Thyroid gland (tissue), 4 donors: ENCODE results near the gene MXD1. TPM values are rescaled to one million over a fixed set of nuclear protein-coding genes. Genes with fewer than 3 reads are reported as not detected.
A peak's percentile ranks its signal among the peaks of the same experiment; 100 is the strongest.

Experiments
- DNase-seq, 2 donors: peaks; one replicate each; pipeline ENCODE4 v3.0.0-alpha.2; 2019
- H3K27ac ChIP-seq, 3 donors: fragments of 200-600 bp; sonication (generic); 1 replicate in 2 of 3; 2 replicates in 1 of 3; pipeline ENCODE4 v1.5.1; 2016 to 2019; ENCODE audit warnings: mild to moderate bottlenecking in 1 of 3, moderate library complexity in 1 of 3
- H3K27me3 ChIP-seq: fragments of 200-600 bp; sonication (generic); one replicate; pipeline ENCODE4 v1.5.1; 2019
- H3K36me3 ChIP-seq, 2 donors: fragments of 200-600 bp; sonication (generic); one replicate each; pipeline ENCODE4 v1.5.1; 2016 to 2019
- H3K4me1 ChIP-seq, 2 donors: fragments of 200-600 bp; sonication (generic); one replicate each; pipeline ENCODE4 v1.5.1; 2017 to 2019
- H3K4me3 ChIP-seq, 3 donors: fragments of 200-600 bp; sonication (generic); replicated peaks in 1 of 3; 1 replicate in 2 of 3; 2 replicates in 1 of 3; pipeline ENCODE4 v1.5.1; 2016; ENCODE audit warnings: mild to moderate bottlenecking in 1 of 3
- H3K9me3 ChIP-seq: fragments of 200-600 bp; sonication (generic); one replicate; pipeline ENCODE4 v1.5.1; 2017
- POLR2A ChIP-seq, 2 donors: fragments of 450-650 bp; IDR thresholded peaks; one replicate each; pipeline ENCODE4 v1.6.1; 2017; ENCODE audit warnings: antibody characterized with exemption in 2 of 2, mild to moderate bottlenecking in 2 of 2, moderate library complexity in 1 of 2
- WGBS, 2 donors: methylation state at CpG; one replicate each; pipeline ENCODE4 v1.1.5; 2017; 5-methylcytosine and 5-hydroxymethylcytosine counted together
- intact Hi-C: fragments of 100-400 bp; cut with DNase I; formaldehyde crosslinking; loops from one replicate; pipeline ENCODE4 v1.15.1; 2023
- total RNA-seq, 4 donors: library from RNA; depleted of rRNA; stranded (reverse); fragments of >200 nt; gene quantifications; one replicate each; pipeline ENCODE4 v1.2.3, GENCODE V29; 2016
- TF ChIP-seq, protein P1 (sequence below), 6 experiments: fragments of 200-600 bp in 3 of 6; fragments of 450-650 bp in 3 of 6; sonication (generic) in 3 of 6; IDR thresholded peaks; one replicate each; pipeline ENCODE4 v1.5.1; 2016 to 2019; ENCODE audit warnings: antibody characterized with exemption in 6 of 6, mild to moderate bottlenecking in 2 of 6, inconsistent platforms in 1 of 6, moderate library complexity in 1 of 6

MXD1 gene
- total RNA-seq, 4 donors from 2014 or later, result 11.3 to 17.9 (median 13.0) TPM

- 40 to 65% methylated on average over 10 of the region's 10 CpGs for WGBS, 2 donors
- H3K36me3 ChIP-seq, result no peaks in the 10 kb centered on the region
- H3K4me1 ChIP-seq, result peaks cover 10 to 15% of the 10 kb centered on the region in 2 donors
- intact Hi-C loops, result no loop called here
- H3K9me3 ChIP-seq, result no peaks in the 10 kb centered on the region
- no peak overlapping the region for H3K4me3 ChIP-seq
- no peaks in the 10 kb centered on the region for H3K27me3 ChIP-seq
- peak; percentile 75 to 79 for DNase-seq
- peak overlapping the region; percentile 45 to 61 (median 56) for H3K27ac ChIP-seq
- TF ChIP-seq, protein P1, sequence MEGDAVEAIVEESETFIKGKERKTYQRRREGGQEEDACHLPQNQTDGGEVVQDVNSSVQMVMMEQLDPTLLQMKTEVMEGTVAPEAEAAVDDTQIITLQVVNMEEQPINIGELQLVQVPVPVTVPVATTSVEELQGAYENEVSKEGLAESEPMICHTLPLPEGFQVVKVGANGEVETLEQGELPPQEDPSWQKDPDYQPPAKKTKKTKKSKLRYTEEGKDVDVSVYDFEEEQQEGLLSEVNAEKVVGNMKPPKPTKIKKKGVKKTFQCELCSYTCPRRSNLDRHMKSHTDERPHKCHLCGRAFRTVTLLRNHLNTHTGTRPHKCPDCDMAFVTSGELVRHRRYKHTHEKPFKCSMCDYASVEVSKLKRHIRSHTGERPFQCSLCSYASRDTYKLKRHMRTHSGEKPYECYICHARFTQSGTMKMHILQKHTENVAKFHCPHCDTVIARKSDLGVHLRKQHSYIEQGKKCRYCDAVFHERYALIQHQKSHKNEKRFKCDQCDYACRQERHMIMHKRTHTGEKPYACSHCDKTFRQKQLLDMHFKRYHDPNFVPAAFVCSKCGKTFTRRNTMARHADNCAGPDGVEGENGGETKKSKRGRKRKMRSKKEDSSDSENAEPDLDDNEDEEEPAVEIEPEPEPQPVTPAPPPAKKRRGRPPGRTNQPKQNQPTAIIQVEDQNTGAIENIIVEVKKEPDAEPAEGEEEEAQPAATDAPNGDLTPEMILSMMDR (IDR thresholded peaks at IDR 0.05), result peak in 4 of 6 experiments; percentile 5 to 52 (median 30)
- no peak for TF ChIP-seq POLR2A (IDR thresholded peaks at IDR 0.05)
These were observed 70.8 kb downstream of the MXD1 start for GRCh38 chr2:69985688-69986087.

DNA sequence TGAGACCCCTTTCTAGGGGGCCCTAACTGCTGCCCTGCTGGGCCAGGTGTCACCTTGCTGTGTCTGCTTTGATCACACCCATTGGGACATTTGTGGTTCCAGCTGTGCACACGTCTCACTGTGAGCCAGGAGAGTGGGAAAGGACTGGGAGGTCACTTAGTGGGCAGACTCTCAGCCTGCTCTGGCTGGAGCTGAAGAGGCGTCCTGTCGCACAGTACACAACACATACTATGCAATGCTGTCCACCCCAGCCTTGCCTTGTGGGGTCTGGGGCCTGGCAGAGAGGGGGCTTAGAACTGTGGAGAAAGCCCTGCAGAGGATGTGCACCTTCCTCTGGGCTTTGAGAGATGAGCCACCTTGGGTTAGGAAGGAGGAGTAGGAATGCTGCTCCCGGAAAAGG, 71.8 kb downstream of the MXD1 start:
- TF ChIP-seq, protein P1 (IDR thresholded peaks at IDR 0.05), result no peak
- no peak for TF ChIP-seq POLR2A (IDR thresholded peaks at IDR 0.05)
- Histone ChIP-seq H3K27ac (no peak overlapping the region), H3K4me1 (peaks cover 10 to 15% of the 10 kb centered on the region in 2 donors), H3K9me3 (no peaks in the 10 kb centered on the region), H3K36me3 (no peaks in the 10 kb centered on the region), H3K27me3 (no peaks in the 10 kb centered on the region), H3K4me3 (no peak overlapping the region)
- DNase-seq, result no peak
- WGBS, 2 donors, result 96 to 100% methylated on average over 2 to 4 of the region's 4 CpGs
- intact Hi-C loops, result no loop called here

DNA sequence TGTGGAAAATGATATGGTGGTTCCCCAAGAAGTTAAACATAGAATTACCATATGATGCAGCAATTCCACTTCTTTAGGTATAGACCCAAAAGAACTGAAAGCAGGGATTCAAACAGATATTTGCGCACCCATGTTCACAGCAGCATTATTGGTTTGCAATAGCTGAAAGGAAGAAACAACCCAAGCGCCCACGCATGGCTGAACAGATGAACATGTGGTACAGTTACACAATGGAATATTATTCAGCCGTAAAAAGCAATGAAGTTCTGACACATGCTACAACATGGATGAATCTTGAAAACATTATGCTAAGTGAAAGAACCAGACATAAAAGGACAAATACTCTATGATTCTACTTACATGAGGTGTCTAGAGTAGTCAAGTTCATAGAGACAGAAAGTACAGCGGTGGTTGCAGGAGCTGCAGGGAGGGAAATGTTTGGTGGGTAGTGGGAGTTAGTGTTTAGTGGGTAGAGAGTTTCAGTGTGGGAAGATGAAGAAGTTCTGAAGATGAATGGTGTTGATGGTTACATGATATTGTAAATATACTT, 73.3 kb downstream of the MXD1 start:
- Histone ChIP-seq H3K27ac (no peak overlapping the region), H3K36me3 (no peaks in the 10 kb centered on the region), H3K9me3 (no peaks in the 10 kb centered on the region), H3K27me3 (no peaks in the 10 kb centered on the region), H3K4me3 (no peak overlapping the region), H3K4me1 (peaks cover 10 to 15% of the 10 kb centered on the region in 2 donors)
- DNase-seq, result no peak
- TF ChIP-seq, protein P1 (IDR thresholded peaks at IDR 0.05), result no peak
- no peak for TF ChIP-seq POLR2A (IDR thresholded peaks at IDR 0.05)
- WGBS, 2 donors, result 99 to 100% methylated on average over 5 of the region's 5 CpGs
- intact Hi-C loops, result no loop called here

- WGBS, 2 donors, result 46 to 47% methylated on average over 3 of the region's 3 CpGs
- TF ChIP-seq POLR2A (IDR thresholded peaks at IDR 0.05), result no peak
- TF ChIP-seq, protein P1 (IDR thresholded peaks at IDR 0.05), result no peak
- Histone ChIP-seq H3K36me3 (no peaks in the 10 kb centered on the region), H3K27ac (no peak overlapping the region), H3K9me3 (no peaks in the 10 kb centered on the region), H3K27me3 (no peaks in the 10 kb centered on the region), H3K4me1 (peaks cover 10 to 15% of the 10 kb centered on the region in 2 donors), H3K4me3 (no peak overlapping the region)
- DNase-seq, result peak; percentile 32 to 35
- intact Hi-C loops, result no loop called here
These were observed 74.1 kb downstream of the MXD1 start for GRCh38 chr2:69989009-69989408.

- 85 to 97% methylated on average over 3 to 11 of the region's 12 CpGs for WGBS, 2 donors
- intact Hi-C loops, result no loop called here
- no peak for DNase-seq
These were observed 74.7 kb downstream of the MXD1 start for GRCh38 chr2:69989441-69990105.

More at GRCh38 chr2:69989441-69990105, 74.7 kb downstream of the MXD1 start:
- Histone ChIP-seq H3K4me1 (peaks cover 10 to 15% of the 10 kb centered on the region in 2 donors), H3K4me3 (no peak overlapping the region), H3K27ac (no peak overlapping the region), H3K9me3 (no peaks in the 10 kb centered on the region), H3K27me3 (no peaks in the 10 kb centered on the region), H3K36me3 (no peaks in the 10 kb centered on the region)
- TF ChIP-seq, protein P1 (IDR thresholded peaks at IDR 0.05), result no peak
- TF ChIP-seq POLR2A (IDR thresholded peaks at IDR 0.05), result no peak
